ENCODE results near the gene S100A7. TPM values are rescaled to one million over a fixed set of nuclear protein-coding genes. Genes with fewer than 3 reads are reported as not detected.
"Not testable (repeated sequence)": the region's sequence is repeated elsewhere in the genome, so short reads cannot be mapped to it uniquely, and the experiment has no call there.

The S100A7 gene
- total and polyA plus RNA-seq, 9 of the 15 experiments (the other 6 are each of a cell fraction or from before 2014, with no cell fraction given), result not detected

DNA sequence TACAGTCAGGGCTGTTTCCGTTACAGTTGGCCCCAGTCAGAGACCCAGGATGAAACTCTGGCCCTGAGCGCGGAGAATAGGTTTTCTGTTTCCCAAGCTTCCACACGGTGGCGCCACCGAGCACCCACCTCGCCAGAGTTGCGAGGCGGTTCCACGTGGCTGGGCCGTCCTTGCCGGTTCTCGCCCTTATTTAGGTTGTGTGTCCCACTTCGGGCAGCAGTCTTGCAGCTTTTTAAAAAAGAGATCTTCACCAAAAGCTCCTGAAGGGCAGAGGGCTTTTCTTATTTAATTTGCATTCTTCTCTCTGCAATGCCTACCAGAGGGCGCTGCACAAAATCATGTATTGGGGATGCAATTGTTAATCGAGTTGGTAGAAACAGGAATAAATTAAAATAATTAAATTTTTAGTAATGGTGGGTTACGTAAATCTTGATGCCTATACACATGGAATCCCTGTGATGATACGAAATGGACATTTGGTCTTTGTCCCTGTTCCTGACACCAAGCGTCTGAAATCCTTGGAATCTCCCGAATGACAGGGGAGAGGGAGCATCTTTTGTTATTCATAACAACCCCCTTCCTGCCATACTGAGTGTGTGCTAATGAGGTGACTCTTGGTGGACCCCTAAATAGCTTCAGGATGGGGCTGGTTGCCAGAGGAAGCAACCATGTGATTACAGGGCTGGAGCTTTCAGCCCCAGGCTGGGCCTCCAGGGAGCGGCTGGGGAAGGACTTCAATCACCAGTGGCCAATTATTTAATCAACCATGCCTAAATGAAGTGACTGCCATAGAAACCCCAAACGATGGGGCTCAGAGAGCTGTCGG lies 5.6 kb upstream of the S100A7 start (continued):
- TF ChIP-seq, protein P1, sequence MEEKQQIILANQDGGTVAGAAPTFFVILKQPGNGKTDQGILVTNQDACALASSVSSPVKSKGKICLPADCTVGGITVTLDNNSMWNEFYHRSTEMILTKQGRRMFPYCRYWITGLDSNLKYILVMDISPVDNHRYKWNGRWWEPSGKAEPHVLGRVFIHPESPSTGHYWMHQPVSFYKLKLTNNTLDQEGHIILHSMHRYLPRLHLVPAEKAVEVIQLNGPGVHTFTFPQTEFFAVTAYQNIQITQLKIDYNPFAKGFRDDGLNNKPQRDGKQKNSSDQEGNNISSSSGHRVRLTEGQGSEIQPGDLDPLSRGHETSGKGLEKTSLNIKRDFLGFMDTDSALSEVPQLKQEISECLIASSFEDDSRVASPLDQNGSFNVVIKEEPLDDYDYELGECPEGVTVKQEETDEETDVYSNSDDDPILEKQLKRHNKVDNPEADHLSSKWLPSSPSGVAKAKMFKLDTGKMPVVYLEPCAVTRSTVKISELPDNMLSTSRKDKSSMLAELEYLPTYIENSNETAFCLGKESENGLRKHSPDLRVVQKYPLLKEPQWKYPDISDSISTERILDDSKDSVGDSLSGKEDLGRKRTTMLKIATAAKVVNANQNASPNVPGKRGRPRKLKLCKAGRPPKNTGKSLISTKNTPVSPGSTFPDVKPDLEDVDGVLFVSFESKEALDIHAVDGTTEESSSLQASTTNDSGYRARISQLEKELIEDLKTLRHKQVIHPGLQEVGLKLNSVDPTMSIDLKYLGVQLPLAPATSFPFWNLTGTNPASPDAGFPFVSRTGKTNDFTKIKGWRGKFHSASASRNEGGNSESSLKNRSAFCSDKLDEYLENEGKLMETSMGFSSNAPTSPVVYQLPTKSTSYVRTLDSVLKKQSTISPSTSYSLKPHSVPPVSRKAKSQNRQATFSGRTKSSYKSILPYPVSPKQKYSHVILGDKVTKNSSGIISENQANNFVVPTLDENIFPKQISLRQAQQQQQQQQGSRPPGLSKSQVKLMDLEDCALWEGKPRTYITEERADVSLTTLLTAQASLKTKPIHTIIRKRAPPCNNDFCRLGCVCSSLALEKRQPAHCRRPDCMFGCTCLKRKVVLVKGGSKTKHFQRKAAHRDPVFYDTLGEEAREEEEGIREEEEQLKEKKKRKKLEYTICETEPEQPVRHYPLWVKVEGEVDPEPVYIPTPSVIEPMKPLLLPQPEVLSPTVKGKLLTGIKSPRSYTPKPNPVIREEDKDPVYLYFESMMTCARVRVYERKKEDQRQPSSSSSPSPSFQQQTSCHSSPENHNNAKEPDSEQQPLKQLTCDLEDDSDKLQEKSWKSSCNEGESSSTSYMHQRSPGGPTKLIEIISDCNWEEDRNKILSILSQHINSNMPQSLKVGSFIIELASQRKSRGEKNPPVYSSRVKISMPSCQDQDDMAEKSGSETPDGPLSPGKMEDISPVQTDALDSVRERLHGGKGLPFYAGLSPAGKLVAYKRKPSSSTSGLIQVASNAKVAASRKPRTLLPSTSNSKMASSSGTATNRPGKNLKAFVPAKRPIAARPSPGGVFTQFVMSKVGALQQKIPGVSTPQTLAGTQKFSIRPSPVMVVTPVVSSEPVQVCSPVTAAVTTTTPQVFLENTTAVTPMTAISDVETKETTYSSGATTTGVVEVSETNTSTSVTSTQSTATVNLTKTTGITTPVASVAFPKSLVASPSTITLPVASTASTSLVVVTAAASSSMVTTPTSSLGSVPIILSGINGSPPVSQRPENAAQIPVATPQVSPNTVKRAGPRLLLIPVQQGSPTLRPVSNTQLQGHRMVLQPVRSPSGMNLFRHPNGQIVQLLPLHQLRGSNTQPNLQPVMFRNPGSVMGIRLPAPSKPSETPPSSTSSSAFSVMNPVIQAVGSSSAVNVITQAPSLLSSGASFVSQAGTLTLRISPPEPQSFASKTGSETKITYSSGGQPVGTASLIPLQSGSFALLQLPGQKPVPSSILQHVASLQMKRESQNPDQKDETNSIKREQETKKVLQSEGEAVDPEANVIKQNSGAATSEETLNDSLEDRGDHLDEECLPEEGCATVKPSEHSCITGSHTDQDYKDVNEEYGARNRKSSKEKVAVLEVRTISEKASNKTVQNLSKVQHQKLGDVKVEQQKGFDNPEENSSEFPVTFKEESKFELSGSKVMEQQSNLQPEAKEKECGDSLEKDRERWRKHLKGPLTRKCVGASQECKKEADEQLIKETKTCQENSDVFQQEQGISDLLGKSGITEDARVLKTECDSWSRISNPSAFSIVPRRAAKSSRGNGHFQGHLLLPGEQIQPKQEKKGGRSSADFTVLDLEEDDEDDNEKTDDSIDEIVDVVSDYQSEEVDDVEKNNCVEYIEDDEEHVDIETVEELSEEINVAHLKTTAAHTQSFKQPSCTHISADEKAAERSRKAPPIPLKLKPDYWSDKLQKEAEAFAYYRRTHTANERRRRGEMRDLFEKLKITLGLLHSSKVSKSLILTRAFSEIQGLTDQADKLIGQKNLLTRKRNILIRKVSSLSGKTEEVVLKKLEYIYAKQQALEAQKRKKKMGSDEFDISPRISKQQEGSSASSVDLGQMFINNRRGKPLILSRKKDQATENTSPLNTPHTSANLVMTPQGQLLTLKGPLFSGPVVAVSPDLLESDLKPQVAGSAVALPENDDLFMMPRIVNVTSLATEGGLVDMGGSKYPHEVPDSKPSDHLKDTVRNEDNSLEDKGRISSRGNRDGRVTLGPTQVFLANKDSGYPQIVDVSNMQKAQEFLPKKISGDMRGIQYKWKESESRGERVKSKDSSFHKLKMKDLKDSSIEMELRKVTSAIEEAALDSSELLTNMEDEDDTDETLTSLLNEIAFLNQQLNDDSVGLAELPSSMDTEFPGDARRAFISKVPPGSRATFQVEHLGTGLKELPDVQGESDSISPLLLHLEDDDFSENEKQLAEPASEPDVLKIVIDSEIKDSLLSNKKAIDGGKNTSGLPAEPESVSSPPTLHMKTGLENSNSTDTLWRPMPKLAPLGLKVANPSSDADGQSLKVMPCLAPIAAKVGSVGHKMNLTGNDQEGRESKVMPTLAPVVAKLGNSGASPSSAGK (IDR thresholded peaks at IDR 0.05), result peak; percentile 96
- TF ChIP-seq, protein P2, sequence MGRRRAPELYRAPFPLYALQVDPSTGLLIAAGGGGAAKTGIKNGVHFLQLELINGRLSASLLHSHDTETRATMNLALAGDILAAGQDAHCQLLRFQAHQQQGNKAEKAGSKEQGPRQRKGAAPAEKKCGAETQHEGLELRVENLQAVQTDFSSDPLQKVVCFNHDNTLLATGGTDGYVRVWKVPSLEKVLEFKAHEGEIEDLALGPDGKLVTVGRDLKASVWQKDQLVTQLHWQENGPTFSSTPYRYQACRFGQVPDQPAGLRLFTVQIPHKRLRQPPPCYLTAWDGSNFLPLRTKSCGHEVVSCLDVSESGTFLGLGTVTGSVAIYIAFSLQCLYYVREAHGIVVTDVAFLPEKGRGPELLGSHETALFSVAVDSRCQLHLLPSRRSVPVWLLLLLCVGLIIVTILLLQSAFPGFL (CRISPR knock-in tag; IDR thresholded peaks at IDR 0.05), result no peak

DNA sequence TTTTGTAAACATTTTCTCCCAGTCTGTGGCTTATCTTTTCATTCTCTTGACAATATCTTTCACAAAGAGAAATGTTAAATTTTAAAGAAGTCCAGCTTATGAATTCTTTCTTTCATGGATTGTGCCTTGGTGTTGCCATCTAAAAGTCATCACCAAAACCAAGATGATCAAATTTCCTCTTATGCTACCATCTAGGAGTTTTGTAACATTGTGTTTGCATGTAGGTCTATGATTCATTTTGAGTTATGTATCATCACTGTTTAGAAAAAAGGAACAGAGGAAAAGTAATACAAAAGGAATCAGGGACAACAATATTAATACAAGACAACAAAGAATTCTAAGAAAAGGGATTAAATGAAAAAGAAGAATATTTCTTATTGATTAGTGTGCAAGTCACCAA lies 2.3 kb upstream of the S100A7 start:
- H2AFZ ChIP-seq (ENCODE audit: low read depth, low read length); FAIRE-seq; H3K4me1 ChIP-seq (replicated peaks in 1 of 2; ENCODE audit: control insufficient read depth in 2 of 2, insufficient read depth in 2 of 2, low read length in 2 of 2); H3K9me1 ChIP-seq (ENCODE audit: control insufficient read depth, insufficient read depth, low read length); ATAC-seq; BruUV-seq (replicated peaks); H3K36me3 ChIP-seq (ENCODE audit: control insufficient read depth, insufficient read depth, low read length); POLR2A ChIA-PET; H4K20me1 ChIP-seq (replicated peaks; ENCODE audit: control insufficient read depth, insufficient read depth, low read length); H3K9ac ChIP-seq (ENCODE audit: insufficient read depth in 1 of 2, low read depth in 2 of 2, low read length in 2 of 2); intact Hi-C loops (cut with micrococcal nuclease); H3K4me3 ChIP-seq; H3K4me2 ChIP-seq (ENCODE audit: insufficient read depth, low read length); H3K27ac ChIP-seq (ENCODE audit: extremely low read depth, low read depth, low read length); H3K9me3 ChIP-seq (replicated peaks; ENCODE audit: control insufficient read depth, insufficient read depth, low read depth, low read length); DNase-seq (ENCODE audit: extremely low read depth in 1 of 4, low spot score in 3 of 4); H3K79me2 ChIP-seq (ENCODE audit: control insufficient read depth, insufficient read depth, low read length); CTCF ChIA-PET (ENCODE audit: low intra/inter-chr PET ratio); in situ Hi-C loops (cut with MboI): not testable (repeated sequence)
- peaks cover 3 to 16% of the 10 kb centered on the region in 2 experiments; a peak in 2 of 5 replicates for H3K27me3 ChIP-seq (ENCODE audit: control insufficient read depth in 2 of 2, insufficient read depth in 2 of 2, low read length in 2 of 2)

All from K562 (cell line).